GM19043 (cell line): Measurements from ENCODE around the gene ZFAND3.

Experiments
- ATAC-seq: cut with Tn5 transposase; IDR thresholded peaks from one replicate; pipeline ENCODE4 v1.9.1; 2021; ENCODE audit warnings: low read depth; ENCODE audit not compliant: unreplicated experiment

ZFAND3 gene

GRCh38 chr6:38173909-38174308, 354.4 kb downstream of the ZFAND3 start:
- ATAC-seq: no peak

GRCh38 chr6:38174315-38174714, 354.8 kb downstream of the ZFAND3 start:
- no peak for ATAC-seq

GRCh38 chr6:38174806-38175495, 355.4 kb downstream of the ZFAND3 start:
- no peak for ATAC-seq

DNA sequence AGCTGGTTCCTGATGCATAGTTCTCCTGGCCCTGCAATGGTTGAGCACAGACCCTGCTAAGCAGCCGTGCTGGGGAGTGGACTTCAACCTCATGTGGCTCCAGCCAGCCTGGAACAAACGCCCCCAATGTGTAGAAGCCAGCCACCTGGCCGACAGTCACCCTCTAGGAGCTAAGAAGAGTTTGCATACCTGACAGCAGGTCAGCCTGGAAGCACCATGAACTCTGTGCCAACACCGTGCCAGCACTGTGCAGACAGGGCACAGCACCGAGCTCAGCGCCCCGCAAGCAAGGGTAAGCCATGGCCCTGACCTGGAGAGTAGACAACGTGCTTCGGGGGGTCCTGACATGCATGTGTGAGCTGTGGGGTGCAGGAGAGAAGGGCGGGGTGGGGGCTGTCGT, 356.3 kb downstream of the ZFAND3 start:
- no peak for ATAC-seq

DNA sequence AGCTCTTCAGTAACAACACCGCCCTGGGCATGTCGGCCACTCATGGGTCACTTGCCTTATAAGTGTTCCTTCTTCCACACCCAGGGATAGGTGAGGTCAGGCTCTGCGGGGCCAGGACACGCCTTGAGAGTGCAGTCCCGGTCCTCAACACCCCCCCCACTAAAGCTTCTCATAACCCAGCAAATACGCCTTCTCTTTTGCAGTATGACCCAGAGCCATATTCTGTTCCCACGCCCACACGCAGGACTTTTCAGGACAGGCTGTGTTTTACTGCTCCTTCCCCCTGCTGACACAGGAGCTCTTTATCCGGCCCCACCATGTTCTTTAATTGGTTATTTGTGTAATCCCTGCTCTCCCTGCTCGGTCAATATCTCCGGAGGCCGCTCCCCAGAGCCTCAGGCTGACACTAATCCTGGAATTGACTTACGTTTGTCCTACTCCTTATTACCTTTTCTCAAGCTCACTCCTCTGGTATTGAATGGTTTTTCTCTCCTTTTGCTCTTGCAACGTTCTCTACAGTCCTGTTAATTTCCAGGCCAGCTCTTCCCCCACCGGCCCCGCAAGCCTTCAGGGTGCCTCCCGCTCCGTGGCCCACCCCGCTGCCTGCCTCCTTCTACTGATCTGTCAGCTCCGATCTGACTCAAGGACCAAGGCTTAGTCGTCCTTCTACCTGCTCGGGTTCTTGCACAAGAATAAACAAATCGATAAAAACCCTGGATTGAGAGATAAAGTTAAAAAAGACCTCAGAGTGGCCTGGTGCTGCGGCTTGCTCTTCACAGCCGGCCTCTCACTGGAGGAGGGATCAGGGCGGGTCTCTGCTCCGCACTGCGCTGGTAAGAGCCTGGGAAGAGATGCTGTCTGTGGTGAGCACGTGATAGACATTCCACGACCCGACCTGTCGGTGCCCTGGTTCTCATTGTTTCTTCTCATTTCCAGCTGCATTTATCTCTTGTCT, 357.5 kb downstream of the ZFAND3 start:
- ATAC-seq: no peak

DNA sequence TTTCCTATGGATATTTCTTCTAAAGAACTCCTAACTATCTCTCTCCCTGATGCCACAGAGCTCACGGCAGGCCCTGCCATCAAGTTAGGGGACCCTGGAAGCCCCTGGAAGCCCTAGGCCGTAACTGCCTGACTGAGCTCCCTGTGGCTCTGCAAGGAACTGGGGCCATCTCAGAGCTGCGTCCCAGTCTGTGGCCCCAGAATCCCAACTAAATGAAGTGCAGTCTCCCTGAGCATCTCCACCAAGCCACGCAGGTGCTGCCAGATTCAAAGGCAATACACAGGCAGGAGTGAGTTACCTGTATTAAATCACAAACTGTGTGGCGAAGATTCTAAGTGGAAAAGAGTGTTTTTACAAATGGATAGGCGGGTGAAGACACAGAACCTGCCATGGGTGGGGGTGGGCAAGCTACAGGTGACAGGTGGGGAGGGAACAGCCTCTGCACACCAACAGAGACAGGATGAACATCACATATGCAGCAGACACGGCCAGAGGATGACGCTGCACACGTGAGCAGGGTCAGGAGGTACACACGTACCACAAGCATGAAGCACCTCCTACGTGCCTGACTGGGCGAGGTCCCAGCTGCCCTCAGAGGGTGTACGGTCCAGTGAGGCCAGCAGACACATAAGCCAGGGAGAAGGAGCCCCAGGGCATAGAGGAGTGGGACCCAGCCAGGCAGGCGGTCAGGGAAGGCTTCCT, 358.5 kb downstream of the ZFAND3 start:
- ATAC-seq: no peak

- no peak for ATAC-seq
These were observed 359.0 kb downstream of the ZFAND3 start for GRCh38 chr6:38178584-38178886.

- no peak for ATAC-seq
These were observed 359.8 kb downstream of the ZFAND3 start for GRCh38 chr6:38179300-38179699.

DNA sequence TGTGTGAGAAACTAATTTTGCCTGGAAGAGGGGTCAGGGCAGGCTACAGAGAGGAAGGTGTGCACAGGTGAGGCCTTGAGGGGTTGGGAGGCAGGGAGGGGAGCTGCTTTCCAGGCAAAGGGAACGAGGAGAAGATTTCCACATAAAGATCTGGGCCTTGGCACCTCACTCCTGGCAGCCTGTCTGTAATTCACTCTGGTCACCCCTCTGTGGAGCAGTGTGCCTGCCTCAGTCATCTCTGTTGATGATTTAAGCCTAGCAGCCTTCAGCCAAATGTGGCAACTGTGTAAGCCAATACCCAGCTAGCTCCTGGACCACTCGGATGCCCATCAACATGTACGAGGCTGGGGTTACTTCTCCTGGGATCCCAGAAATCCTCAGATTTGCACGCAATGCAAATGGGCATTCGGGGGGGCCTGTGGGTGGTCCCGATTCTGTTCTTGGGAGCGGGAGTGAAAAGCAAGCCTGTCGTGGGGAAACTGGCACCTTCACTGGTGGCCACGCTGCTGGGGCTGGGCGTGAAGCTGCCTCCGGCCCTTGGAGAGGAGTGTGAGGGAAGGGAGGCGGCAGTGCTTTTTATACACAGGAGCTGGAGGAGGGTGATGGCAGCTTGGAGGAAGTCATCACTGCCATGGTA, 360.4 kb downstream of the ZFAND3 start:
- no peak for ATAC-seq

GRCh38 chr6:38180586-38180985, 361.1 kb downstream of the ZFAND3 start:
- ATAC-seq: no peak

- no peak for ATAC-seq
These were observed 362.9 kb downstream of the ZFAND3 start for GRCh38 chr6:38182426-38182825.

DNA sequence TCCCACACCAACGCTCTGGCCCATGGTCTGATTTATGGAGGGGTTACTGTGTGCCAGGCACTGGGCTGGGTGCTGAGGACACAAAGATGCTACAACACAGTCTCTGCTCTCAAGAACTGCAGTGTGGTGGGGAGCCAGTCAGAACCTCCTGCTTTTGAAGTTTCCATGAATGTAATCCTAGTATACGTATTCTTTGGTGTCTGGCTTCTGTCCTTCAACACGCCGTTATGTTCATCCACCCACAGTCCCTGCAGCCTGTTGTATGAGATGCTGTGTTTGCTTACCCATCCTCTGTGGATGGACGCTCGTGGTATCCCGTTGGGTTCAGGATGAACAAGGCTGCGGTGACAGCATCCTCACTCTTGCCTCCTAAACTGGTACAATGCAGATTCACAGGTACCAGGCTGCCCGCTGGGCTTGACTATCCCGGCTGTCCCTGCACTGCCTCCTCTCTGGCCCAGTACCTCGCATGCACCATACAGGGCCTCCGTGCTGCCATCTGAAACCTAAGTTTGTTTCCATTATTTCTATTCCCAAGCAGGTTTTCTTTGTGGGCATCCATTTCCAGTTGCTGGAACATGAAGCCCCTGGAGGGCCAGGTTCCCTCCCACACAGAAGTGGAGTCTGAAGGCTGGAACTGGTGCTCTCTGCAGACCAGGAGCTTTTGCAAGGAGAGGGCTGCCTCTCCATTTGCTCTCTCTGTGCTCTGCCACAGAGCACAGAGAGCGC, 364.5 kb downstream of the ZFAND3 start:
- no peak for ATAC-seq

DNA sequence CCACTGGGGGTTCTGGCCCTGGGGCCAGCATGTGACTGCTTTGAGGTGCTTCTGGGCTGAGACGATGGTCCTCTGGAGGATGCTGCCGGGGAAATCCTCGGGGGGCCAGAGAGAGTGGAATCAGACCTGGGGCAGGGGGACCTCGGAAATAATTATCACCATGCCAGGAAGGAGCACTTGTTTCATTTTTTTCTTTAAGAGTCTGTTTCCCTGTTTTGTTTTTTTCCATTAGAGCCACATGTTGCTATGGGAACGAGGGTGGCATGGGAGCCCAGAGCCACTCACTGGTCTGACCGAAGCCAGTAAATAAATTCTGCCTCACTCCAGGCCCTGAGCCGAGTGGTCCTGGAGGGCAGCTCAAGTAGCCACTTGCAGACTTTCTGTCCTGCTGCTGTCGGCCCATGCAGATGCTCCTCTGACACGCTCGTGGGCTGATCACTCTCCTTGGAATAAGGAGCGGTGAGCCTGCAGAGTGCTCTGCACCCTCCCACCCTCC, 365.1 kb downstream of the ZFAND3 start:
- no peak for ATAC-seq

DNA sequence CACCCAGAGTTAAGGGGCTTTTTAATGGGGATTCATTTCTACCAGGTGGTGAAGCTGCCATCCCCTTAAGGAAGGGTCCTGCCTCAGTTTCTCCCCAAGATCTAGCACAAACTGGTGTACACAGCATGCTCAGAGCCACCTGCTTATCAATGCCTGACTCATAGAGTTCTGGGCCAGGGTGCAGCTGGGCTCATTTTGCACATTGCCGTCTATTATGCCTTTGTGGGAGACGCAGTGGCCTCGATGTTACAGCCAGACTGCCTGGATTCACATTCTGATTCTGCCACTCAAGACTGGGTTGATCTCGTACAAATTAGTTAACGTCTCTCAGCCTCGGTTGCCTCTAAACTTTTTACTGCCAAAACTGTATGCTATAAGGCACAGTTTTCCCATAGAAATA, 365.7 kb downstream of the ZFAND3 start:
- ATAC-seq: no peak

- no peak for ATAC-seq
These were observed 366.2 kb downstream of the ZFAND3 start for GRCh38 chr6:38185752-38186151.

- no peak for ATAC-seq
These were observed 367.8 kb downstream of the ZFAND3 start for GRCh38 chr6:38187325-38187724.

- ATAC-seq: no peak
These were observed 368.5 kb downstream of the ZFAND3 start for GRCh38 chr6:38187811-38188590.

DNA sequence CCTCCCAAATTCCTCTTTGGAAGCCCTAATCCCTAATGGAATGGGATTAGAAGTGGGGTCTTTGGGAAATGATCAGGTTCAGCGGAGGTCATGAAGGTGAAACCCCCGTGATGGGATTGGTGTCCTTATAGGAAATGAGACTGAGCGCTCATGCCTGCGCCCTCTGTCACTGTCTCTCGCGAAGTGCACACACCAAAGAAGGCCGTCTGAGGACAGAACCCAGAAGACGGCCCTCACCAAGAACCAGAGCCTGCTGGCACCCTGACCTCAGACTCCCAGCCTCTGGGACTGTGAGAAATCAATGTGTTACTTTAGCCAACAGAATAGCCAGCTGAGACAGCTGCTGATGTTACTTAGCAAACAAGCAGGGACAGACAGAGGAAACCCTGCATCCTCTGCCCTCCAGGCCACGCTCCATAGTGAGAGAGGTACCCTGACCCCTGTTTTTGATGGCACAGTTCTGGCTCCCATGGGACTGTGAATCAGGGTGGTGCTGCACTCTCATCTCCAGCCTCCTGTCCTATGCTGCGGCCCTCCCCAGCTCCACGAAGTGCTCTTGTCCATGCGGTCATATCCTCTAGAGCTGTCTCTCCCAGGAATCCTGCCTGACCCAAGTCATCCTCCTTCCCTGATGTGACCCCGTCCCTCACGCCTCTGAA, 369.3 kb downstream of the ZFAND3 start:
- ATAC-seq: no peak

- no peak for ATAC-seq
These were observed 371.9 kb downstream of the ZFAND3 start for GRCh38 chr6:38191418-38191817.
